Heart left ventricle (tissue), 13 donors: ENCODE results near the gene CHCHD3.

Source experiments
- POLR2A ChIP-seq, 2 donors: fragments of 450-650 bp; IDR thresholded peaks; one replicate each; pipeline ENCODE4 v1.6.1; 2017; ENCODE audit warnings: antibody characterized with exemption in 2 of 2, mild to moderate bottlenecking in 2 of 2, moderate library complexity in 2 of 2
- TF ChIP-seq, protein P1 (sequence below), 12 donors: fragments of 200-600 bp; sonication (generic) in 4 of 12; IDR thresholded peaks; one replicate each; pipeline versions ENCODE4 v1.5.0 to v1.8.0; 2018 to 2022; ENCODE audit warnings: antibody characterized with exemption in 12 of 12, mild to moderate bottlenecking in 5 of 12
- donor health status: ischemic (EF 13 %, LVEDD 7.1; RV severe dilation, severe dysfunction).
- donor health status: DM: no; HTN: yes; CAD: no.
- donor health status: DM: no; HTN: no; CAD: no.
- donor health status: ischemic (EF 25% LVEDD 6.9; RV normal size, moderate dysfunction).
- donor health status: ischemic (EF 25% LVEDD 5.7; RV mildly dilated, moderate dysfunction).
- donor health status: ischemic (EF 35%, LVEDD 5.7; RV mildly dilated, moderate dysfunction).
- donor health status: nonischemic (EF 11% LVEDD 7.7; RV severe dilation, severe dysfunction).
- donor health status: DM: yes; HTN: yes; CAD: no.
- donor health status: PGD.
- donor health status: ischemic (EF 29% LVEDD 5.4; RV normal size, mild dysfunction).
- donor health status: nonischemic (EF 23%, LVEDD 6.1; RV moderate dilation, normal function).

DNA sequence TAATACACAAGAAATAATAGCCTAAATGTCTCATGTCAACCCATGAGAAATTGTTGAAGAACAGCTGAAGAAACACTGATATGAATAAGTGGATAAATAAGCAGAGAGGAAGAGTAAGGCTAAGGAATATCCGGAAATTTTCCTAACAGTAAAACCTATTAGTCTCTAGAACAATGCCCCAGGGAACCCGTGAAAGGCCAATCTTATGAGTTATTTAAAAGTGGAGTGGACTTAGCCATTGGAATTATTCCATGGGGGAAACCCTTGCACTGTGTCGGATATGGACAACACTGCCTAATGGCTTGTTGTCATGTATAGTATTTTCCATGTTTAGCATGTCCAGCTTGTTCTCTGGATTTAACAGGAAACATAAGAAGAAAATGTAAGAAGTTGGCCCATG lies 288.4 kb downstream of the CHCHD3 start:
- TF ChIP-seq, protein P1, sequence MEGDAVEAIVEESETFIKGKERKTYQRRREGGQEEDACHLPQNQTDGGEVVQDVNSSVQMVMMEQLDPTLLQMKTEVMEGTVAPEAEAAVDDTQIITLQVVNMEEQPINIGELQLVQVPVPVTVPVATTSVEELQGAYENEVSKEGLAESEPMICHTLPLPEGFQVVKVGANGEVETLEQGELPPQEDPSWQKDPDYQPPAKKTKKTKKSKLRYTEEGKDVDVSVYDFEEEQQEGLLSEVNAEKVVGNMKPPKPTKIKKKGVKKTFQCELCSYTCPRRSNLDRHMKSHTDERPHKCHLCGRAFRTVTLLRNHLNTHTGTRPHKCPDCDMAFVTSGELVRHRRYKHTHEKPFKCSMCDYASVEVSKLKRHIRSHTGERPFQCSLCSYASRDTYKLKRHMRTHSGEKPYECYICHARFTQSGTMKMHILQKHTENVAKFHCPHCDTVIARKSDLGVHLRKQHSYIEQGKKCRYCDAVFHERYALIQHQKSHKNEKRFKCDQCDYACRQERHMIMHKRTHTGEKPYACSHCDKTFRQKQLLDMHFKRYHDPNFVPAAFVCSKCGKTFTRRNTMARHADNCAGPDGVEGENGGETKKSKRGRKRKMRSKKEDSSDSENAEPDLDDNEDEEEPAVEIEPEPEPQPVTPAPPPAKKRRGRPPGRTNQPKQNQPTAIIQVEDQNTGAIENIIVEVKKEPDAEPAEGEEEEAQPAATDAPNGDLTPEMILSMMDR (IDR thresholded peaks at IDR 0.05): no peak
- no peak for TF ChIP-seq POLR2A (IDR thresholded peaks at IDR 0.05)
